M059J (cell line): Measurements from ENCODE around the gene CYFIP1. TPM values are rescaled to one million over a fixed set of nuclear protein-coding genes. Genes with fewer than 3 reads are reported as not detected.

ENCODE experiments used
- DNase-seq: peaks from one replicate; pipeline ENCODE4 v3.0.0-alpha.2; 2012; ENCODE audit warnings: low read depth
- total RNA-seq: library from RNA; depleted of rRNA; stranded (reverse); fragments of >200 nt; shearing (Covaris generic); gene quantifications from 2 replicates; pipeline ENCODE4 v1.2.3, GENCODE V29; 2014

CYFIP1 gene
- total RNA-seq, 1 experiment from 2014 or later = 75.5 TPM

- peak; percentile 93 for DNase-seq
These were observed 11.8 kb downstream of the CYFIP1 start for GRCh38 chr15:22968366-22968765.

DNA sequence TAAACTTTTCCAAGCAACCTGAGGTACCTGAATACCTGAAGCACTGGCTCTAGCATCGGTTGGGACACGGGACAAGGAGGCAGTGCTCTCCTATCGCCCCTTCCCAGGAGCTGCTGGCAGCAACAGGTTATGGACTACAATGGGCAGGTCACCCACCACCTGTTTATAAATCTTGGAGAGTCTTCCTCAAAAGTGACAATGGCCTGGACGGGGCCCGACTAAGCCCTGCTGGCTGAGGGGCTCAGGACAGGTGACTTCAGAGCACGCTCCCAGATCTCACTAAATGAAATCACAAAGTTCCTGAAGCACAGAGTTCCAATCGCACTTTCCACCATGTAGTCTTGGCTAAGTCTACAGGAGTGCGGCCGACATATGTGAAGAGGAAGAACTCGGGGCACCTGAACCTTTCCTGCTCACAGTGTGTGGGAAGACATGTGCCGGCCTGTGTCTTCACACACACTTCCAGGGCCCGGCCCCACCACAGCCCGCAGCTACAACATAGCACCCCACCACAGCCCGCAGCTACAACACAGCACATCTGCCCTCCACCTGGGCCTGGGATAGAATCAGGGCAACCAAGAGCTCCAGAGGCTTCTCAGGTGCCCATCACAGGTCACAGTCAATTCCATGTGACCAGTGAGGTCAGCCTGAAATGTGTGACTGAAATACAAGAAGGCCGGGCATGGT, 12.9 kb downstream of the CYFIP1 start:
- DNase-seq = no peak

- no peak for DNase-seq
These were observed 13.7 kb downstream of the CYFIP1 start for GRCh38 chr15:22966321-22967083.

GRCh38 chr15:22963641-22964040, 16.5 kb downstream of the CYFIP1 start:
- no peak for DNase-seq

DNA sequence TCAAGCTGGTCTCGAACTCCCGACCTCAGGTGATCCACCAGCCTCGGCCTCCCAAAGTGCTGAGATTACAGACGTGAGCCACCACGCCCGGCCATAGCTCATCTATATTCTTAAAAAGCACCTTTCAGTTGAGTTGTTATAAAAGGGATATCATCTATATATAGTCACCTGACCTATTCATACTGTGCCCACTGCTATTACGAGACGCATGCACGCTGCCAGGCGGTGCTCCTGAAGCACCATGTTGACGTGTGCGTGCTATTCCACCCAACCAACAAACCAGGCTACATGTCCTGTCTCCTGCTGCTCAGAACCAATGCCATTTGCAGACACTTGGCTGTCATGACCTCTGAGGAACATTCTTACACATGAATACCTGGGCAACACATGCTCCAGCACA, 17.6 kb downstream of the CYFIP1 start:
- DNase-seq = no peak

GRCh38 chr15:22961762-22962161, 18.4 kb downstream of the CYFIP1 start:
- DNase-seq = peak; percentile 19

DNA sequence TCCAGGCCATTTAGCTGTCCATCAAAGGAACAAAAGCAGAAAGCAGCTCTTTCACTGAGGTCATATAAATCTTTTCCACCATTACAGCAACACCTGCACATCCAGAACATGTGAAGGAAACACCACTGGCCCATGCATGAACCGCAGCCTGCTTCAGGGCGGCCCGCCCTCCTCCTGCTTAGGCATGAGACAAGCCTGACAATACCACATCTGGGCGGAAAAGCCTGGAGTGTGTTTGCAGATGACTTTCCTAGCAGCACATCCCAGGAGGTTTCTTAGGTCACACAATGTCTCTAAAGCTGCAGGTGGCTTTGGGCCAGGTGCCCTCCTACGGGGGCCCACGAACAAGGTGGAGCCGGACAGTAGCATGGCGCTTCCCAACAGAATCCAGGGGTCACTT, 19.6 kb downstream of the CYFIP1 start:
- DNase-seq = no peak

DNA sequence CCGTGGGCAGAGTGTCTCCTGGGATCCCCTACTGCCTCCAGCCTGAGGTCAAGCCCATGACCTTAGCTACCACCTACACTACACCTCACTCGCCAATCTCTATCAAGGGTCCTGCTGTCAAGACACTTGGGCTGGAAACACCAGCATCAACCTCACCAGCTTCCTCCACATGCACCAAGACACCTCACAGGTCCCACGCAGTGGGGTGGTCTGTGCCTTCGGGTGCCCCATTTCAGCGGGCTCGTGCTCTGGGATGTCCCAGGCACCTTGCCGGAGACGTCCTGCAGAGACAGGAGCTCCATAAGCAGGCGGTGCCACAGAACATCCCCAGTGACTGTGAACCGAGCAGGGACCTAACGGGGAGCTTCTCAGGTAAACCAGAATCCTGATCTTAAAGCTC, 20.0 kb downstream of the CYFIP1 start:
- no peak for DNase-seq

DNA sequence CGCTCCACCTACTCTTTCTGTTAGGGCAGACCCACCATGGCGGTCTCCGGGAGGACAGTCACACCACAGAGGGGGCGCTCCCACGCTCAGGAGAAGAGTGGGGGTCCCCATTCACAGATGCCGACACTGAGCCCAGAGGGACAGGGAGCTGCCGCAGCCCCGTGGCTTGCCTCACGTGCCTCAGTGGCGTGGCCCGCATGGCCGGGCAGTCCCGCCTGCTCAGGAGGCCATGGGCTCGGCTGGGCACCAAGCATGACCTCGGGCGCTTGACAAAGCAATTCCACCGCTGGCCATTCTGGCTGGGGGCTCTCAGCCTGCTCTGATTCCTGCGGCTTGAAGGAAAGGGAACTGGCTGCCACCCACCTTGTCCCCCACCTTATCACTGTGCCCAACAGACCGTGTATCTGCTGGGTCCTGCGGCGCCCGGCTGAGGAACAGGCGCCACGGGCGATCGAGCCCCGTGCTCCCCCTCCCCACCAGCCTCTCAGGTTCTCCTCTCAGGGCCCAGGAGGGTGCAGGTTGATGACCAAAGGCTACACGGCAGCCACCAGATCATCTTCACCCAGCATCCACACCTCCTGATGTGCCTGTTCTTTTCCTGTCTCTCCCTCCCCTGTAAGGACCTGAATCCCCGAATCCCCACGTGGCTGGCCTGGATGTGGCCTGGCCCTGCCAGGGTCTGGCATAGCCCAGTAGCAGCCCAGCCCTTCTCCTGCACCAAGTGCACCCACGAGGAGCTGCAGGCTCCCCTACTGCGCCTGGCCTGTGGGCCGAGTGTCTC, 20.7 kb downstream of the CYFIP1 start:
- DNase-seq = no peak

DNA sequence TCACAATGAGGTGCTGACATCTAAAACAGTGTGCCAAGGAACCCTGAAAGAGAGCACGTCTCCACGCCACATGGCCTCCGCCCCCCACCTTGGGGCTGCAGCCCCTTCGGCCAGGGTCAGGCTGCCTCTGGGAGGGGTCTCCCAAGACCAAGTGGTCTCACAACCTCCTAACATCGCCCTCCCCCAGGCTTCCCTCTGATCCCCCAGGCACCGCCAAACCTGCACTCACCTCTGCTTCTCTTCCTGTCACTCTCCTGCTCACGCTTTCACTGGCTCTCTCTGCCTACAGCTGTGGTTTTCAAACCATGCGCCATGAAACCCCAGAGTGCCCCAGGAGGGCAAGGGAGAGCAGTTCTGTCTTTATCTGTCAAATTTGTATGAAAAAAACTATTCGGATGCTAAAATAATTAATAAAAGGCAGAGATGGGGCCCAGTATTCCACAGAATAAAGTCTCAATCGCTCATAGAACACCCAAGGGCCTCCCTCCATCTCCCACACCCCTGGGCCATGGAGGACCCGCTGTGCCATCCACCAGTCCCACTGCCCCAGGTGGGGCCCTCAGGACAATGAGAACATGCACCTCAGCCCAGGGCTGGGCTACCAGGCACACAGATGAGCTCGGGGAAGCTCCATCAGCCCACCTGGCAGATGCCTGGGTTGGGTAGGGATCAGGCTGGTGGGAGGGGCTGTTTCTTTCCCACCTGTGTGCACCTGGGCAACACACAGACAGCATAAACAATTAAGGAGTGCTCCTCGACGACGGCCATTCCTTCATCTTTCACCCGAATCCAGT, 21.5 kb downstream of the CYFIP1 start:
- DNase-seq = no peak

DNA sequence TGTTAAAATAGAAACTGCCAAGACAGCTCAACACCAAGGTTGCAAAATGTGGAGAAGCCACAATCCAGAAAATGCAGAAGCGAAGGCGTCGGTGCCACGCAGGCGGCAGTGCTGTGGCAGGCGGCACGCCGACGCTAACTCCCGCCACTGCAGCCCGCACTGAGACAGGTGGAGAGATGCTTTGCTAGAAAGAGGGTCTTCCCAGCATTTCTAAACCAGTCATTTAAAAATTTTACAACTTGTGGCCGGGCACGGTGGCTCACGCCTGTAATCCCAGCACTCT, 23.2 kb downstream of the CYFIP1 start:
- DNase-seq = no peak

DNA sequence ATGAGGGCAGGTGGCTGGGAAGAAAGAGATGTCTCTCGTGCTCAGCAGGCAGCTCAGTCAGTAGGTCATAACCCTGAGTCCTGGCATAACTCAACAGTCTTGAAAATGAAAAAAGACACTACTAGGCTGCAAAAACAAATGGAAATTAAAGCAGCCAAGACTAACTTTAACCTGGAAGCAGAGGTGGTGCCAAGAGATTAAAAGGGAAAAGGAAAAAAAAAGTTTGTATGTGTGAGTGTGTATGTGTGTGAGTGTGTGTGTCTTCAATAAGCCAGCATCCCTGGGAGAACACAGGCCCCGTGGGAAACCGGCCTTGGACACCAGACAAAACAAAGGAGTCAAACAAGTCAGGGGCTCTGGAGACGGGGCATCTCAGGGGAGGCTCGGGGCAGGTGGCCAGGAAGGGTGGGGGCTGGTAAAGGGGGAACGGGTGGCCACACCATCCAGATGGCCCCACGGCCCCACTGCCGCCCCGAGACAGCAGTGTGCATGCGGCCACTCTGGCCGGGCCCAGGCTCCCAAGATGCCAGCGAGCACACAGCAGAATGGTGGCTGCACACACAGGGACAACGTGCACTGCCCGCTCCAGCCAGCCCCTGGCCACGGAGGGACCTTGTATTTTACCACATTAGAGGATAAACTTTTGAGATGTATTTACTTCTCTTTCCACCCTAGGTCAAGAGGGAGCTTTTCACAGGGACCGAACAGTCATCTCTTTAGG, 23.8 kb downstream of the CYFIP1 start:
- DNase-seq = no peak

- DNase-seq = no peak
These were observed 24.5 kb downstream of the CYFIP1 start for GRCh38 chr15:22955544-22956119.

GRCh38 chr15:22954798-22955543, 25.2 kb downstream of the CYFIP1 start:
- DNase-seq = no peak

DNA sequence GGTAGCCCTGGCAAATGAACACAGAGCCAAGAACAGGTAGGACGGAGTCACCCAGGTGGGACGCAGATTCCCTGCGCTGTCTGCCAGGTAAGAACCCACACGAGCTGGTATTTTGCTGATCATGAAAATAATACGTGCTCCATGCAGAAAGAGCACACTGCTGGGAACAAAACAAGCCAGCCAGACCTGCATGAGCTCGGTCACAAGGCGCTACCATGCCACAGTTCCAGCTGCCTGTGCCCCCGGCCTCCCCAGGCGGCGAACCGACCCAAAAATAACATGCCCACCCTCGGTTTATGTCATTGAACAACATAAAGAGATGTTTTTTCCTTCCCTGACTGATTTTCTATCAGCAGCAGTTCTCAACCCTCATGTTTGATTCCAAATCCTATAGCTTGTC, 25.8 kb downstream of the CYFIP1 start:
- no peak for DNase-seq

DNA sequence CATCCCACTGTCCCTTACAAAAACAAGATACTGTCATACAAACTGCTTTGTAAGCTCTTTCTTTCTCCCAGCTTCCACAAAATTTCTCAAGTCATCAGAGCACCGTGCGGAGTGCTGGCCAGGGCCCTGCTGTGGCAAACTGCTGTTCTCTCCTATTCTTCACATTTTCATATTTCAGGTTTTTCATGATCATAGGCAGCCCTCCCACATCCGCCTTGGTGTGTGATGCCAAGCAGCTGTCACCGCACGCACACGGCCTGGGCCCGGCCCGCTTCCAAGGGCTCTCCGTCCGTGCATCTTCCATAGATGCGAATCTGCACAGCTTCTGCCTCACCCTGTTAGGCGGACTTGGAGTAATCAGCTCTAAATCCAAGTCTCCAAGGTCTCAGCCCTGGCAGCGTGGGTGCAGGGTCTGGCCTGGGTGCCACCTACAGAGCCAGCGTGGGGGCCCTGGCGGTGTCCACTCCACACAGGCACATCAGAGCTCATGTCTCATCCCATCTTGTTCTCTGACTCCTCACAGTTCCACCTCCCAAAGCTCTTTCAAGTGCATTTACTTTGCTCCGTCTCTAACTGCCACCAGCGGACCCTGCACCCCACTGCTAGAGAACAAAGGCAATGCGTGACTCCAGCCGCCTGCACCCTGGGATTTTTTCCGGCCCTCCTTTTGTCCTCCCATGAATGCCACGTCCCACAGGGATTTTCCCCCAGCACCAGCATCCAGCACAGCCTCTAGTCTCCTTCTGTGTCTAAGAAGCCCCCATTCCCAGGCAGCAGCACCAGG, 27.2 kb downstream of the CYFIP1 start:
- DNase-seq = no peak

DNA sequence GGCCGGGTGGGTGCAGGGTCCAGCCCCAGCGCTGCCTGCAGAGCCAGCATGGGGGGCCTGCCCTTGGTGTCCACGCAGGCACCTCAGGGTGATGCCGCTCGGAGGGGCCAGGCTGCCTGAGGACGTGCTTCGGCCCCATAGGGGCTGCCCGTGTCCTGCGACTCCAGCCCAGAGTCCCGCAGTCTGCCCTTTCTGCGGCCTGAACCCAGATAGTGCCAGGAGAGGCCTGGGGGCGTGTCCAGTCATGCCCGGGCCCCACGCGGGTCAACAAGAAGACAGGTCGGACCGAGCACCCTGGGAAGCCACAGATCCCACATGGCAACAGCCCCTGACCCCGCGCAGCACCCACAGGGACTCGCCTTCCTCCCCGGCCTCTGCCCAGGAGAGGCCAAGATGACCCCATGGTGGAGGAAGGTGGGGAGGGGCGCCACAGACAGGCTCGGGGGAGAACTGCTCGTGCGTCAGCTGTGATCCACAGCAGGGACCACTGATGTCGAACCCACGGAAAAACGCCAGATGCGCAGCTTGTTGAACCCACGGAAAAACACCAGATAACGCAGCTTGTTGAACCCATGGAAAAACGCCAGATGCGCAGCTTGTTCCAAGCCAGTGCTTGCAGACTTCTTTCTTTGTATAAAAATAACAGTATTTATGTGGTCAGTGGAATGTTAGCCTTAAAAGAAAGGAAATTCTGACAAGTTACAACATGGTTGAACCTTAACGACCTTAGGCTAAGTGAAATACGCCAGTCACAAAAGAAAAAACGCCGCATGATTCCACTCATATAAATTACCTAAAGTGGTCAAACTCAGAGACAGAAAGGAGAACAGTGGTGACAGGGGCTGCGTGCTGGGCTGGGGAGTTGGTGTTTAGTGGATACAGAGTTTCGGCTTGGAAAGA, 28.5 kb downstream of the CYFIP1 start:
- no peak for DNase-seq

DNA sequence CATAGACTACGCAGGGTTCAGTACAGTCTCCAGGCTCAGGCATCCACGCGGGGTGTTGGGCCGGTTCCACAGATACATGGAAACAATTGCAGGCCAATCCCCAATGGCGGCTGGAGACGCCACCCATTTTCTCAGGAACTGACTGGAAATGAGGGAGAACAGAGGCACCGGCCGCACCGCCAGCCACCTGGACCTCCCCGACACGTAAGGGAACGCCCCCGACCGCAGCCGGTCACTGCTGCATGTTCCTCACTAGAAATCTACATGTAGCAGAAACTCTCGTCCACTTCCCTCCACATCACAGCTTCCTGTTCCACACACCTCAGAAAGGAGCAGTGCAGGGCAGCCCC, 29.2 kb downstream of the CYFIP1 start:
- DNase-seq = no peak
